Measurements from ENCODE around the gene INSL3.

INSL3 gene

GRCh38 chr19:17843908-17844490, 22.7 kb upstream of the INSL3 start:
- DNase-seq = no peak

GRCh38 chr19:17843292-17843827, 22.0 kb upstream of the INSL3 start:
- no peak for DNase-seq

GRCh38 chr19:17842663-17843291, 21.5 kb upstream of the INSL3 start:
- no peak for DNase-seq

GRCh38 chr19:17841810-17842662, 20.7 kb upstream of the INSL3 start:
- DNase-seq = peak; percentile 96

- DNase-seq = no peak
Observed at GRCh38 chr19:17841371-17841809, 20.1 kb upstream of the INSL3 start.

- no peak for DNase-seq
Observed at GRCh38 chr19:17840019-17840418, 18.7 kb upstream of the INSL3 start.

- DNase-seq = no peak
Observed at GRCh38 chr19:17837972-17838371, 16.7 kb upstream of the INSL3 start.

GRCh38 chr19:17836530-17836929, 15.2 kb upstream of the INSL3 start:
- no peak for DNase-seq

GRCh38 chr19:17835182-17836006, 14.1 kb upstream of the INSL3 start:
- DNase-seq = no peak

GRCh38 chr19:17834350-17835181, 13.2 kb upstream of the INSL3 start:
- no peak for DNase-seq

- no peak for DNase-seq
Observed at GRCh38 chr19:17832443-17833208, 11.3 kb upstream of the INSL3 start.

GRCh38 chr19:17831419-17831888, 10.1 kb upstream of the INSL3 start:
- peak; percentile 6 for DNase-seq

GRCh38 chr19:17830567-17831418, 9.5 kb upstream of the INSL3 start:
- DNase-seq = peak; percentile 90

- peak; percentile 77 for DNase-seq
Observed at GRCh38 chr19:17829855-17830566, 8.7 kb upstream of the INSL3 start.

GRCh38 chr19:17826508-17827056, 5.3 kb upstream of the INSL3 start:
- no peak for DNase-seq

GRCh38 chr19:17824339-17824738, 3.0 kb upstream of the INSL3 start:
- DNase-seq = no peak

- no peak for DNase-seq
Observed at GRCh38 chr19:17817668-17818363, 3.5 kb downstream of the INSL3 start.

- no peak for DNase-seq
Observed at GRCh38 chr19:17812099-17812498, 9.2 kb downstream of the INSL3 start.
